ENCODE data around the gene HNRNPD. TPM values are rescaled to one million over a fixed set of nuclear protein-coding genes. Genes with fewer than 3 reads are reported as not detected.
A peak's percentile ranks its signal among the peaks of the same experiment; 100 is the strongest.

HNRNPD gene
- total and polyA plus RNA-seq, 2 of the 8 experiments (the other 6 are each of a cell fraction or from before 2014, with no cell fraction given): 118 to 646 TPM

DNA sequence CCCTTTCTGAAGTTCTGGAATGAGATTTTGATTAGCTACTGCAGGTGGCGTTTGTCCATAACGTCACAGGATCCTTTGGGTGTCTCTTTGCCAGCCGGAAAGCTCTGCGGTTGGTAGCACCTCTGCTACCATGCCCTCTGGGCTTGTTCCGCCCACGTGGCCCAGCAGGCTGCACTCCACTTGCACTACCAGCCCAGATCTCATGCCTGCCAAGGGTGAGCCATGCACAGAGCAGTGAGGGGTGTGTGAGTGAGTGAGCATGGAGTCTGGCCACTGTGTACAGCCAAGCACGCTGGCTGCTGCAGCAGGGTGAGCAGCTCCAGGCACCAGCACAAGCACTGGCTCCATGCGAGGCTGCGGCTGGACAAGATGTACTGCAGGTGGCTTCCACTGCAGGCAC is 6.6 kb upstream of the HNRNPD start:
- H3K9ac ChIP-seq (replicated peaks in 1 of 4; ENCODE audit: extremely low read depth in 1 of 4, low read depth in 3 of 4, low read length in 3 of 4): no peak overlapping the region
- no peaks in the 10 kb centered on the region for H3K23me2 ChIP-seq (ENCODE audit: low read depth, low read length)
- no peak overlapping the region for H2AFZ ChIP-seq (ENCODE audit: low read length)
- no peak overlapping the region for H4K8ac ChIP-seq (ENCODE audit: extremely low read depth, insufficient read depth, low read length)
- no peak overlapping the region for H3K23ac ChIP-seq (ENCODE audit: insufficient read length)
- no peak overlapping the region for H3K27ac ChIP-seq (ENCODE audit: low read depth, low read length)
- H3K4ac ChIP-seq (replicated peaks; ENCODE audit: insufficient read length, low read depth, low read length): no peak overlapping the region
- no peak overlapping the region for H3K4me2 ChIP-seq (ENCODE audit: insufficient read depth in 1 of 2, low read depth in 2 of 2, low read length in 2 of 2)
- no peak overlapping the region for H3K4me3 ChIP-seq (ENCODE audit: extremely low read depth in 1 of 4, insufficient read depth in 2 of 4, low read depth in 3 of 4, low read length in 4 of 4)
- ChIA-PET CTCF (ENCODE audit: partially characterized antibody) (interaction anchor here (0.7 to 3.1 kb wide), 8 partner anchors 9 to 363 kb away, joined by 3 to 14 read pairs (median 4); partner anchors contain the start of gene HNRNPDL), POLR2A (ENCODE audit: partially characterized antibody) (interaction anchor here (0.6 to 13.8 kb wide), 17 partner anchors 8 to 456 kb away, joined by 3 to 152 read pairs (median 4); partner anchors contain the start of gene HNRNPDL)
- peak overlapping the region; percentile 33; the same call in 1 of the 2 replicates for H2BK12ac ChIP-seq (ENCODE audit: low read depth, low read length)
- H3K14ac ChIP-seq (ENCODE audit: insufficient read length): no peak overlapping the region
- no peaks in the 10 kb centered on the region for H3K27me3 ChIP-seq (replicated peaks in 1 of 4; ENCODE audit: control insufficient read depth in 3 of 4, extremely low read depth in 1 of 4, insufficient read depth in 3 of 4, low read length in 3 of 4)
- no peak overlapping the region for H2BK15ac ChIP-seq (ENCODE audit: low read length)
- no peak overlapping the region for H3K18ac ChIP-seq (ENCODE audit: extremely low read depth, low read length)
- 89% methylated on average over 9 of the region's 9 CpGs; no CpG with 5 or more reads in 1 of the 2 experiments for WGBS, 2 experiments (ENCODE audit: extremely low coverage in 1 of 2, insufficient coverage in 1 of 2, insufficient read length in 1 of 2, insufficient replicate concordance in 2 of 2, low coverage in 1 of 2, low lambda C conversion rate in 2 of 2, missing lambda C conversion rate in 1 of 2)
- no peaks in the 10 kb centered on the region; a peak in 2 of 8 replicates for H3K36me3 ChIP-seq (ENCODE audit: control insufficient read depth in 2 of 4, insufficient read depth in 4 of 4, low read length in 3 of 4)
- no peak overlapping the region for H2BK120ac ChIP-seq (replicated peaks; ENCODE audit: low read depth, low read length)
- H2BK20ac ChIP-seq (ENCODE audit: low read length): no peak overlapping the region
- H4K91ac ChIP-seq (replicated peaks; ENCODE audit: insufficient read length, low read length): no peak overlapping the region
- no peak for FAIRE-seq
- H4K20me1 ChIP-seq (replicated peaks in 1 of 2; ENCODE audit: control insufficient read depth in 1 of 2, insufficient read depth in 2 of 2, low read length in 2 of 2): peaks cover 0 to 5% of the 10 kb centered on the region in 2 experiments
- no peak for DNase-seq (ENCODE audit: low read depth in 1 of 2, low spot score in 2 of 2)
- H3K79me1 ChIP-seq (ENCODE audit: low read depth, low read length): peaks cover 7% of the 10 kb centered on the region
- no peak overlapping the region for H2BK5ac ChIP-seq (ENCODE audit: low read depth, low read length)
- H4K5ac ChIP-seq (ENCODE audit: insufficient read length, low read depth, low read length): no peak overlapping the region
- H2AK5ac ChIP-seq (ENCODE audit: low read depth, low read length): 0 out of 2 replicates have a peak overlapping the region, but pooled peaks have one; percentile 41
- H3K56ac ChIP-seq (replicated peaks; ENCODE audit: insufficient read length, low read depth, low read length): no peak overlapping the region
- H3K79me2 ChIP-seq (ENCODE audit: control insufficient read depth in 1 of 2, insufficient read depth in 2 of 2, low read length in 2 of 2): peaks cover 7 to 29% of the 10 kb centered on the region in 2 experiments; a peak in 3 of 4 replicates
- H3K4me1 ChIP-seq (replicated peaks in 1 of 4; ENCODE audit: control insufficient read depth in 3 of 4, insufficient read depth in 4 of 4, low read length in 3 of 4): peaks cover 0 to 3% (median 0%) of the 10 kb centered on the region in 4 experiments; a peak in 4 of 7 replicates
- H3K9me3 ChIP-seq (ENCODE audit: insufficient read depth in 2 of 2, low read depth in 1 of 2, low read length in 1 of 2): 0 out of 4 replicates have a peak, but pooled peaks cover 0 to 4% of the 10 kb centered on the region in 2 experiments
- TF ChIP-seq SIX5 (IDR thresholded peaks at IDR 0.05; ENCODE audit: low read depth, low read length) (no peak), RBBP5 (IDR thresholded peaks at IDR 0.05; ENCODE audit: borderline replicate concordance, low read depth, low read length) (no peak), POLR2A (IDR thresholded peaks at IDR 0.05; ENCODE audit: control extremely low read depth in 1 of 2, low read depth in 2 of 2, low read length in 2 of 2) (no peak), PHF8 (conservative IDR thresholded peaks at IDR 0.05; ENCODE audit: low read depth, low read length) (no peak), RXRA (IDR thresholded peaks at IDR 0.05; ENCODE audit: insufficient read depth, low read depth, low read length) (no peak), YY1 (IDR thresholded peaks at IDR 0.05; ENCODE audit: low read depth, low read length) (no peak), CTCF (IDR thresholded peaks at IDR 0.05; ENCODE audit: control extremely low read depth in 1 of 3, insufficient read depth in 1 of 3, low read depth in 1 of 3, low read length in 3 of 3) (no peak), BACH1 (IDR thresholded peaks at IDR 0.05; ENCODE audit: low read length) (no peak), TAF1 (IDR thresholded peaks at IDR 0.05; ENCODE audit: low read depth, low read length) (no peak), TCF12 (IDR thresholded peaks at IDR 0.05; ENCODE audit: low read depth, low read length) (no peak), GABPA (IDR thresholded peaks at IDR 0.05; ENCODE audit: borderline replicate concordance, insufficient read depth, low read length) (no peak), JUN (IDR thresholded peaks at IDR 0.05; ENCODE audit: low read depth, low read length) (no peak)

Data from H1 (cell line).